Dermis microvascular lymphatic vessel endothelial cell (primary cell): ENCODE data around the gene TMEM86A. TPM values are rescaled to one million over a fixed set of nuclear protein-coding genes. Genes with fewer than 3 reads are reported as not detected.

Source experiments
- total RNA-seq: library from RNA; depleted of rRNA; stranded (reverse); fragments of >200 nt; gene quantifications from 2 replicates; pipeline ENCODE4 v1.2.1, GENCODE V29; 2014

The TMEM86A gene
- total RNA-seq, 1 donor from 2014 or later = 1.9 TPM

Other genes starting within 250 kb of the TMEM86A start
- not detected in 2 replicates for gene LDHAL6A, start 242.9 kb upstream of the TMEM86A start, total RNA-seq
- 43.9 and 51.5 TPM in 2 replicates for gene TSG101, start 171.8 kb upstream of the TMEM86A start, total RNA-seq
- gene UEVLD, start 110.0 kb upstream of the TMEM86A start, total RNA-seq = 18.2 and 20.0 TPM in 2 replicates
- 0.13 and 1.0 TPM in 2 replicates for gene MISFA, start 99.0 kb upstream of the TMEM86A start, total RNA-seq
- 8.3 and 9.7 TPM in 2 replicates for gene SPTY2D1, start 64.4 kb upstream of the TMEM86A start, total RNA-seq
- 0.13 and 0.26 TPM in 2 replicates for gene IGSF22, start 27.4 kb downstream of the TMEM86A start, total RNA-seq
- gene PTPN5, start 93.0 kb downstream of the TMEM86A start, total RNA-seq = not detected in 2 replicates
- not detected in 2 replicates for gene MRGPRX1, start 240.6 kb downstream of the TMEM86A start, total RNA-seq